ENCODE results near the gene NLRP6.

NLRP6 gene

GRCh38 chr11:294780-295179 lies 16.6 kb downstream of the NLRP6 start:
- no peak for DNase-seq

- DNase-seq, result no peak
These were observed 17.4 kb downstream of the NLRP6 start for GRCh38 chr11:295351-296170.

- no peak for DNase-seq
These were observed 18.2 kb downstream of the NLRP6 start for GRCh38 chr11:296171-297050.

- DNase-seq, result no peak
These were observed 18.9 kb downstream of the NLRP6 start for GRCh38 chr11:297051-297585.

GRCh38 chr11:297586-298405 lies 19.6 kb downstream of the NLRP6 start:
- DNase-seq, result no peak

- DNase-seq, result no peak
These were observed 20.3 kb downstream of the NLRP6 start for GRCh38 chr11:298406-299065.

- no peak for DNase-seq
These were observed 21.1 kb downstream of the NLRP6 start, which contains the start of gene IFITM5 for GRCh38 chr11:299081-299891. Gene IFITM5 (minus strand): TSS chr11:299526. CDS start chr11:299490, 36 bp downstream.

- DNase-seq, result no peak
These were observed 21.9 kb downstream of the NLRP6 start for GRCh38 chr11:299951-300735.

- no peak for DNase-seq
These were observed 25.2 kb downstream of the NLRP6 start for GRCh38 chr11:303363-303762.

GRCh38 chr11:304061-304506 lies 25.9 kb downstream of the NLRP6 start:
- no peak for DNase-seq

- DNase-seq, result peak; percentile 65
These were observed 27.0 kb downstream of the NLRP6 start for GRCh38 chr11:304915-305843.

GRCh38 chr11:305844-306211 lies 27.6 kb downstream of the NLRP6 start:
- no peak for DNase-seq

GRCh38 chr11:306645-307371 lies 28.6 kb downstream of the NLRP6 start:
- DNase-seq, result no peak

GRCh38 chr11:307766-308708 lies 29.8 kb downstream of the NLRP6 start, which contains the start of gene IFITM2:
Gene IFITM2 (plus strand): TSS chr11:307816. CDS start chr11:308193, 377 bp downstream.
- DNase-seq, result peak; percentile 65

- peak; percentile 59 for DNase-seq
These were observed 30.8 kb downstream of the NLRP6 start for GRCh38 chr11:308740-309665.

Measured in activated CD4-positive, alpha-beta T cell treated with anti-CD3 and anti-CD28 coated beads, Interleukin-2, Interleukin-6, amounts not matched to agents 100 ng/mL and 50 ng/mL, durations not matched to agents 16 hours and 8 hours (primary cell).